OCI-LY1 (cell line): ENCODE results near the gene A2ML1.

Source experiments
- CTCF ChIP-seq: fragments of 200-600 bp; sonication (generic), shearing (Covaris generic); IDR thresholded peaks from 2 replicates; pipeline ENCODE4 v1.5.1; 2017; ENCODE audit warnings: mild to moderate bottlenecking, antibody characterized with exemption, low read length, moderate library complexity, mixed read lengths
- EZH2 ChIP-seq: fragments of 200-600 bp; sonication (generic), shearing (Covaris generic); IDR thresholded peaks from 2 replicates; pipeline ENCODE4 v1.8.0; 2017; ENCODE audit warnings: borderline replicate concordance, mixed run types, mild to moderate bottlenecking, antibody characterized with exemption, low read length, moderate library complexity, mixed read lengths

GRCh38 chr12:8796831-8797626, 25.4 kb upstream of the A2ML1 start:
- TF ChIP-seq CTCF (no peak), EZH2 (no peak)
